Measurements from ENCODE around the gene HPDL.

Gene HPDL

DNA sequence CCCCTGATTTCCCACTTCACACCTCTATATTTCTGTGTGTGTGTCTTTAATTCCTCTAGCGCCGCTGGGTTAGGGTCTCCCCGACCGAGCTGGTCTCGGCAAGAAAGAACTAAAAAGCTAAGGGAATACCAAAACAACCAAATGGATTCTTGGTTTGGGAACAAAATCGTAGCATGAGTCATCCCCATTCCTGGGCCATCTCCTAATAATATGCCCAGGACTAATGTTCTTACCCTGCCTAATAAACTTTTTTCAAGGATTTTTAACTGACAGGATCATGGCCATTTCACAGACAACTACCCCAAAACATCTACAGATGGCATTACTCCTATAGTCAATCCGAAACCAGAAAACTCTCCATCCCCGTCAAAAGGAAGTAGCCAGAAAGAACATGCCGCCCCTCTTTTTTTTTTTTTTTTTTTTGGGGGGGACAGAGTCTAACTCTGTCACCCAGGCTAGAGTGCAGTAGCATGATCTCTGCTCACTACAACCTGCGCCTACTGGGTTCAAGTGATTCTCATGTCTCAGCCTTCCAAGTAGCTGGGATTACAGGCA lies 4.1 kb upstream of the HPDL start:
- H3K4me3 ChIP-seq (ENCODE audit: low read depth, low read length) = no peak overlapping the region

DNA sequence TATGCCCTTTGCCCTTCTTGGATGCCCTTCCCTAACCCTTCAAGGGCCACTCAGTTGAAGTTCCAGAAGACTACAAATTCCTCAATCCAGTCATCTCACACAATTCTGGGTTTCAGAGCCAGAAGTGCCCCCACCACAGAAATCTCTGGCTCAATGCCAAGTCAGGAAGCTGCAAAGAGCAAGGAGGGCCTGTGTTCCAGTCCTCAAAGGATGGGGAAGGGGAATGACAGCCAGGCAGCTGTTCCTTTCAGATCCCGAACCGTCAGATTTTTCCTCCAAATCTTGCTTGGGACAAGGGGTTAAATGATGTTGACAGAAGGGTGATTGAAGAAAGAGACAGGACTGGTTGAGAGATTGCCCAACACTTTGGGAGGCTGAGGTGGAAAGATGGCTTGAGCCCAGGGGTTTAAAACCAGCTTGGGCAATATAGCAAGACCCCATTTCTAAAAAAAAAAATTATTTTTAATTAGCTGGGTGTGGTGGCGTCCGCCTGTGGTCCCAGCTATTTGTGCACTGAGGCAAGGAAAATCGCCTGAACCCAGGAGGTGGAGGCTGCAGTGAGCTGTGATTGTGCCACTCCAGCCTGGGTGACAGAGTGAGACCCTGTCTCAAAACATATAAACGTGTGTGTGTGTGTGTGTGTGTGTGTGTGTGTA lies 716 bp upstream of the HPDL start:
- peak overlapping the region; percentile 84 for H3K4me3 ChIP-seq (ENCODE audit: low read depth, low read length)
- no peak for TF ChIP-seq MYC (IDR thresholded peaks at IDR 0.05; ENCODE audit: low read depth, low read length)
- TF ChIP-seq POLR2A (IDR thresholded peaks at IDR 0.05; ENCODE audit: extremely low read depth, insufficient read length) = no peak
- TF ChIP-seq, protein P1, sequence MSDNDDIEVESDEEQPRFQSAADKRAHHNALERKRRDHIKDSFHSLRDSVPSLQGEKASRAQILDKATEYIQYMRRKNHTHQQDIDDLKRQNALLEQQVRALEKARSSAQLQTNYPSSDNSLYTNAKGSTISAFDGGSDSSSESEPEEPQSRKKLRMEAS (IDR thresholded peaks at IDR 0.05; ENCODE audit: low read depth, low read length) = no peak
- TF ChIP-seq, protein P2, sequence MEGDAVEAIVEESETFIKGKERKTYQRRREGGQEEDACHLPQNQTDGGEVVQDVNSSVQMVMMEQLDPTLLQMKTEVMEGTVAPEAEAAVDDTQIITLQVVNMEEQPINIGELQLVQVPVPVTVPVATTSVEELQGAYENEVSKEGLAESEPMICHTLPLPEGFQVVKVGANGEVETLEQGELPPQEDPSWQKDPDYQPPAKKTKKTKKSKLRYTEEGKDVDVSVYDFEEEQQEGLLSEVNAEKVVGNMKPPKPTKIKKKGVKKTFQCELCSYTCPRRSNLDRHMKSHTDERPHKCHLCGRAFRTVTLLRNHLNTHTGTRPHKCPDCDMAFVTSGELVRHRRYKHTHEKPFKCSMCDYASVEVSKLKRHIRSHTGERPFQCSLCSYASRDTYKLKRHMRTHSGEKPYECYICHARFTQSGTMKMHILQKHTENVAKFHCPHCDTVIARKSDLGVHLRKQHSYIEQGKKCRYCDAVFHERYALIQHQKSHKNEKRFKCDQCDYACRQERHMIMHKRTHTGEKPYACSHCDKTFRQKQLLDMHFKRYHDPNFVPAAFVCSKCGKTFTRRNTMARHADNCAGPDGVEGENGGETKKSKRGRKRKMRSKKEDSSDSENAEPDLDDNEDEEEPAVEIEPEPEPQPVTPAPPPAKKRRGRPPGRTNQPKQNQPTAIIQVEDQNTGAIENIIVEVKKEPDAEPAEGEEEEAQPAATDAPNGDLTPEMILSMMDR (IDR thresholded peaks at IDR 0.05; ENCODE audit: low read depth, low read length) = no peak
- no peak for DNase-seq (ENCODE audit: low read depth)

More for the DNA sequence above, 4.1 kb upstream of the HPDL start:
- DNase-seq (ENCODE audit: low read depth) = no peak
- TF ChIP-seq MYC (IDR thresholded peaks at IDR 0.05; ENCODE audit: low read depth, low read length) = no peak
- TF ChIP-seq, protein P1 (IDR thresholded peaks at IDR 0.05; ENCODE audit: low read depth, low read length) = no peak

DNA sequence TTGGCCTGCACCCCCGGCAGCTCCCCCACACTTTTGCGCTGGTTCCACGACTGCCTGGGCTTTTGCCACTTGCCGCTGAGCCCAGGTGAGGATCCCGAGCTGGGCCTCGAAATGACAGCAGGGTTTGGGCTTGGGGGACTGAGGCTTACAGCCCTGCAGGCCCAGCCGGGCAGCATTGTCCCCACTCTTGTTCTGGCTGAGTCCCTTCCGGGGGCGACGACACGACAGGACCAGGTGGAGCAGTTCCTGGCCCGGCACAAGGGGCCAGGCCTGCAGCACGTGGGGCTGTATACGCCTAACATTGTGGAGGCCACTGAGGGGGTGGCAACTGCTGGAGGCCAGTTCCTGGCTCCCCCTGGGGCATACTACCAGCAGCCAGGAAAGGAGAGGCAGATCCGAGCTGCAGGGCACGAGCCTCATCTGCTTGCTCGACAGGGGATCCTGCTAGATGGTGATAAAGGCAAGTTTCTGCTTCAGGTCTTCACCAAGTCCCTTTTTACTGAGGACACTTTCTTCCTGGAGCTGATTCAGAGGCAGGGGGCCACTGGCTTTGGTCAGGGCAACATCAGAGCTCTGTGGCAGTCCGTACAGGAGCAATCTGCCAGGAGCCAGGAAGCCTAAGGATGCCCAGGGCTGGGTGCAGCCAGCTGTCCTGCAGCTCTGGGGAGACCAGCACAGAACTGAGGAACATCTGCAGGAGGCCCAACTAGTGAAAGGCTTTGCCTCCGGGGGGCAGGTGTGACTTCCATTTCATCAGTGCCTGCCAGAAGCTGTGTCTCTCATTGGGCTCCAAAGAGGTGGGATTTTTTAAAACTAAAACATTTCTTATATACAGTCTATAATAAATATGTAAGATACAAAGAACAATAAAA lies 1.2 kb downstream of the HPDL start:
- peak; percentile 90 for TF ChIP-seq MYC (IDR thresholded peaks at IDR 0.05; ENCODE audit: low read depth, low read length)
- peak; percentile 33 for TF ChIP-seq POLR2A (IDR thresholded peaks at IDR 0.05; ENCODE audit: extremely low read depth, insufficient read length)
- TF ChIP-seq, protein P1 (IDR thresholded peaks at IDR 0.05; ENCODE audit: low read depth, low read length) = peak; percentile 94
- TF ChIP-seq, protein P2 (IDR thresholded peaks at IDR 0.05; ENCODE audit: low read depth, low read length) = no peak
- peak; percentile 74 for DNase-seq (ENCODE audit: low read depth)
- peak overlapping the region; percentile 84 for H3K4me3 ChIP-seq (ENCODE audit: low read depth, low read length)

DNA sequence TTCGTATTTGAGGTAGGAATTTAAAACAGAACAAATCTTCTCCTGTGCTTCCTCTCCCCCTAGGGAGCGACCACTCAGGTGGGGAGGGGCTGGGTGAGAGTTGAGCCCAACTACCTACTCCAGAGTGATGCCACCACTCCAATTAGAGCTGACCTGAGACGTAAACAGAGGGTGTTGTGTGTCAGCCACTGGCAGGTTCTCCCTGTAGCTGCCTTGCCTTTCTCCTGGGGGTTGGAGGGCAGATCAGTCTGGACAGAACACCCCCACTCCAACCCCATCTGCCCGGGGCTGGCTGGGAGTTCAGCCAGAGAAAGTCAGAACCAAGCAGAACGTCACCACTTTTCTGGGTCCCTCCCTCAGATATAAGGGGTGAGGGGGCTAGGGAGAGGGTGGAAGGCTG lies 2.0 kb downstream of the HPDL start:
- DNase-seq (ENCODE audit: low read depth) = no peak
- peak; percentile 5 for TF ChIP-seq POLR2A (IDR thresholded peaks at IDR 0.05; ENCODE audit: extremely low read depth, insufficient read length)
- TF ChIP-seq, protein P1 (IDR thresholded peaks at IDR 0.05; ENCODE audit: low read depth, low read length) = no peak
- H3K4me3 ChIP-seq (ENCODE audit: low read depth, low read length) = peak overlapping the region; percentile 84

DNA sequence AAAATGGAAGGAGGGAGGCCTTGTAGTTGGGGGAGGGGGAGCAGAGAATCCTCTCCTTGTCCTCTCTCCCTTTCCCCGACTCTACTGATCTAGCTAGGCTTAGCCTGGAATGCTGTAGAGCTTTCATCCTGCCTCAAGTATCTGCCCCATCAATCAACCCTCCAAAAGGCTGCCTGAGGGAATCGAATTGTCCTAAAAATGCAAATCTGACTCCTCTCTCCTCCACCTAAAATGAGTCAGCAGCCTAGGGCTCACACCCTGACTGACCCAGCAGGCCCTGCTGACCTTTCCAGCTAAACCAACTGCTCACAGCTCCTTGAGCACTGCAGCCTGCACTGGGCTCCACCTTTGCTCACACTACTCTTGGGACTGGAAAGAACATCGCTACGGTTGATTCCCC lies 2.8 kb downstream of the HPDL start:
- H3K4me3 ChIP-seq (ENCODE audit: low read depth, low read length) = peak overlapping the region; percentile 84
- DNase-seq (ENCODE audit: low read depth) = no peak
- TF ChIP-seq, protein P2 (IDR thresholded peaks at IDR 0.05; ENCODE audit: low read depth, low read length) = no peak
- TF ChIP-seq, protein P1 (IDR thresholded peaks at IDR 0.05; ENCODE audit: low read depth, low read length) = no peak
- no peak for TF ChIP-seq POLR2A (IDR thresholded peaks at IDR 0.05; ENCODE audit: extremely low read depth, insufficient read length)
- TF ChIP-seq MYC (IDR thresholded peaks at IDR 0.05; ENCODE audit: low read depth, low read length) = no peak

DNA sequence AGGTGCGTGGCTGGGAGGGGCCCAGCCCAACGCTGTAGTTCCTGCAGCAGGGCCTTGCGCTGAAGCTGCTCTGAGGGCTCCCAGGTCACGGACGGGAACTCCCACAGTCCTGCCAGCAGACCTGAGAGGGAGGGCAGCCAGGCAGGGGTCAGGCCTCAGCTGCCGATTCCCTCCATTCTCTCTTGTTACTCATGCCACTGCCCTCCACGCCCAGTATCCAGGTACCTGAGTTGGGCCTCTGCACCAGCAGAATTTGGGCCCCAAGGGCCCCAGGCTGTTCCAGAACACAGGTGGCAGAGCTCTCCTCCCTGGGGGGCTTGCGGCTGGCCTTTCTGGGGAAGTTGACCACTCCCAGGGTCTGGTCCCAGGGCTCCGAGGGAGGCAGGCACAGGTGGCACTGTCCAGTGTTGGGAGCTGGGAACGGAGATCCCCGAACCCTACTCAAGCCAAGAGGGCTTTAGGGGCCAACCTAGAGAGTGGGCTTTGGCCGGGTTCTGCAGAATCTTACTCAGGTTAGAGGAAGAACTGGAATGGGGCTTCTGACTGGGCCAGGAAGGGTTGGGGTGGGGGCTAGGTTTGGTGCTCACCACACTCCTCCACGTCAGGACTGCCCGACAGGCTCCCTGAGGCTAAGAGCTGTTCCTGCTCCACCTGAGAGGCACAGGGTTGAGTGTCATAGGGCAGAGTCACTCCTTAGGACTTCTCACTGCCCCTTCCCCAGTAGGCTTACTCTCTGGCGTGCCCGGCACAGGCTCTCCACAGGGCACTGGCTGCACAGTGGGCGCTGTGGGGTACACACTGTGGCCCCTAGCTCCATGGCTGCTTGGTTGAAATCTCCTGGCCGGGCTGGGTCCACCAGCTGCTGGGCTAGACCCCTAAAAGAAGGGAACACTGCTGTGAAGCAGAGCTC lies 5.0 kb downstream of the HPDL start:
- TF ChIP-seq MYC (IDR thresholded peaks at IDR 0.05; ENCODE audit: low read depth, low read length) (no peak), POLR2A (IDR thresholded peaks at IDR 0.05; ENCODE audit: extremely low read depth, insufficient read length) (no peak)
- TF ChIP-seq, protein P1 (IDR thresholded peaks at IDR 0.05; ENCODE audit: low read depth, low read length) = no peak
- TF ChIP-seq, protein P2 (IDR thresholded peaks at IDR 0.05; ENCODE audit: low read depth, low read length) = no peak
- no peak for DNase-seq (ENCODE audit: low read depth)
- no peak overlapping the region for H3K4me3 ChIP-seq (ENCODE audit: low read depth, low read length)

Data from NB4 (cell line).